ENCODE results near the gene IL10RB. TPM values are rescaled to one million over a fixed set of nuclear protein-coding genes. Genes with fewer than 3 reads are reported as not detected.
"Not testable (repeated sequence)": the region's sequence is repeated elsewhere in the genome, so short reads cannot be mapped to it uniquely, and the experiment has no call there.

IL10RB gene
- polyA plus RNA-seq, 3 donors: 24.2 to 27.6 (median 26.2) TPM

- DNase-seq: no peak
Measured at GRCh38 chr21:33296156-33296555, 30.0 kb downstream of the IL10RB start.

- DNase-seq: no peak
Measured at GRCh38 chr21:33299181-33299752, 33.1 kb downstream of the IL10RB start.

- peak; percentile 41 for DNase-seq
Measured at GRCh38 chr21:33300701-33301631, 34.8 kb downstream of the IL10RB start.

- no peak for DNase-seq
Measured at GRCh38 chr21:33301632-33302002, 35.5 kb downstream of the IL10RB start.

DNA sequence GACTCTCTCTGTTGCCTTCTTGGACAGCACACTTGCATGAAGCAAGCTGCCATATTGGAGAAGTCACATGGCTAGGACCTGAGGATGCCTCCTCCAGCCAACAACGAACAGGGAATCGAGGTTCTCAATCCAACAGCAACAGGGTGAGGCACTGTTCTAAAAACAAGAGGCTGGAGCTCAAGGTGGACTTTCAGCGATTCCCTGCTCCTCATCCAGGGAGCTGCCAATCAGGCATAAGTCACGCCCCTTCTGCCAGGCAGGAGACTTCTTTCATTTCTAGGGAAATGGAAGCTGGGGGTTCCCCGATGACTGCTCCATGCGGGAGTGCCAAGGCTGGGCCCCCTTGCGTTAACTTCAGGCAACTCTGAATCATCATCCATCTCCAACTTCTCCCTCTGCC lies 35.9 kb downstream of the IL10RB start:
- no peak for DNase-seq

- no peak for DNase-seq
Measured at GRCh38 chr21:33302796-33303195, 36.6 kb downstream of the IL10RB start.

DNA sequence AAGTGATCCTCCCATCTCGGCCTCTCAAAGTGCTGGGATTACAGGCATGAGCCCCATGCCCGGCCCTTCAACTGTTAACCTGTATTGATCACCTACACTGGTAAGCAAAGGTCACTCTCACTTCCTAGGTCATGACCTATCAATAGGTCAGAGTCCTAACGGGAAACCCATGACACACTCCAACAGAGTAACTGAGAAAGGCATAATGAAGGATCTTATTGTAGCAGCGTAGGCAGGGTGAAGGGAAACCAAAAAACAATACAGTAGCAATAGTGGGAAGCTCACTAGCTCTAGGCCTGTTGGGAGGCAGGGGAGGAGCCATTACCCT lies 39.1 kb downstream of the IL10RB start:
- no peak for DNase-seq

DNA sequence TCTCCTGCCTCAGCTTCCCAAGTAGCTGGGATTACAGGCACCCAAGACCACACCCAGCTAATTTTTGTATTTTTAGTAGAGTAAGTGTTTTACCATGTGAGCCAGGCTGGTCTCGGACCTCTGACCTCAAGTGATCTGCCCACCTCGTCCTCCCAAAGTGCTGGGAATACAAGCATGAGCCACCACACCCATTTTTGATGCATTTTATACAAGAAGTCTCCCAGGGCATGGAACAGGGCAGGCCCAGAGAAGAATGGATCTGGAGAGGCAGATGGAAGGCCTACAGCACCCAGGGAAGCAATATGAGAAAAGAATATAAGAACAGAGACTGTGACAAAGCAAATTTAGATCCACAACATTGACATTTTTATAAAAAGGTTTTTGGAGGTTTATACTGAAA lies 39.8 kb downstream of the IL10RB start:
- DNase-seq: no peak

DNA sequence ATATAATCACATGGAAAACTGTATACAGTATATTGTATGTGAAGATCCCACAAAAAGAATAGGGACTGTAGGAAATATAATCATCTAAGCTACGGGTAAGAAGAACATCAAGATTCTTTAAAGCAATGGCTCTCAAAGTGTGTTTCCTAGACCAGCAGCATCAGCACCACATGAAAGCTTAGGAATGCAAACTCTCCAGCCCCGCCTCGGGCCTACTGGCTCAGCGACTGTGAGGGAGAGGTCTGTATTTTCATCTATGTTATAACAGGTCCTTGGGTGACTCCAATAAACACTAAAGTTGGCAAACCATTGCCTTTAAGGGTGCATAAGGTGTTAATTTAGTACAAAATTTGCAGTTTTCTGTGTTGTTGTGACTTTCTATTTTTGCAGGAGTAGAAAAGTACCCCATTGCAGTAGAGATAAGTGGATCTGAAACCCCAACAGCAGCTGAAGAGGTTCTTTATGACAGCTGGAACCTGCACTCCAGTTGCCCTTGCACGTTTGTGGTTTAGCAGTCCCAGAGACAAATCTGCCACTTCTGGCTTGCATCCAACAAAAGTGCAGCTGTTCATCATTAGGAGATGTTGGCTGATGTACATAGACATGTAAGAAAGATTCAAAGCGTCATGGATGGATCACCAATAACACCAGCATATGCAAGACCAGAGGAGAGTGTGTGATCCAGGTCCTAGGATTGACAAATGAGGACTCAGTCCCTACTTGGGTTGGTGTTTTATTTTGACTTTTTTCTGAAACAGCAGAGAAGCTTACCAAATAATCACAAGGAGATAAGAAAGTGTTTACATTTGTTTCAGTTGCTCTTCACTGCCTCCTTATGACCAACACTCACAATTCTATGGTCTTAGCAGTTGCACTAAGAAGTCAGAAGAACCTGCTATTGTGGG lies 42.7 kb downstream of the IL10RB start:
- DNase-seq: no peak

DNA sequence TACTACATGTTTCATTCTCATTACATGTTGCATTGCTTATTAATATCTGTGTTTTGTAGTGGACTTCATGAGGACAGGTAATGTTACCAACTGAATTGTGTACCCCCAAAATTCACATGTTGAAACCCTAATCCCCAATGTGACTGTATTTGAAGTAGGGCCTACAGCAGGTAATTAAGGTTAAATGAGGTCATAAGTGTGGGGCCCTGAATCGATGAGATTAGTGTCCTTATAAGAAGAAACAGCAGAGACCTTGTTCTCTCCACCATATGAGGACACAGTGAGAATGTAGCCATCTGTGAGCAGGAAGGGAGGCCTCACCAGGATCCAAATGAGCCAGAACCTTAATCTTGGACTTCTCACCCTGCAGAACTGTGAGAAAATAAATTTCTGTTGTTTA lies 43.6 kb downstream of the IL10RB start:
- no peak for DNase-seq

GRCh38 chr21:33312121-33312520 lies 46.0 kb downstream of the IL10RB start:
- no peak for DNase-seq

GRCh38 chr21:33313183-33313582 lies 47.0 kb downstream of the IL10RB start:
- DNase-seq: no peak

DNA sequence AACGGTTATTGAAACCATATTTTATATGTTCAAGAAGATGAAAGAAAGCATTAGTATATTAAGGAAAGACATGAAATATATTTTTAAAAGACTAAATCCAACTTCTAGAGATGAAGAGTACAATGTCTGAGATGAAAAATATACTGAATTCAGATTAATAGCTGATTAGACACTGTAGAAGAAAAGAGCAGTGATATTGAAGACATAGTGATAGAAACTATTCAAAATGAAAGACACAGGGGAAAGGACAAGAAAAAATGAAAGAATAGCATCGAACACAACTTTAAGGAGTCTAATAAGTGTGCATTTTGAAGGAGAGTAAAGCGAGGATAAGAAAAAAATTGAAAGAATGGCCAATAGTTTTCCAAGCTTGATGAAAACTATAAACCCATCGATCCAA lies 47.4 kb downstream of the IL10RB start:
- DNase-seq: no peak

GRCh38 chr21:33314111-33314510 lies 47.9 kb downstream of the IL10RB start:
- no peak for DNase-seq

GRCh38 chr21:33315946-33316710 lies 50.0 kb downstream of the IL10RB start:
- DNase-seq: no peak

DNA sequence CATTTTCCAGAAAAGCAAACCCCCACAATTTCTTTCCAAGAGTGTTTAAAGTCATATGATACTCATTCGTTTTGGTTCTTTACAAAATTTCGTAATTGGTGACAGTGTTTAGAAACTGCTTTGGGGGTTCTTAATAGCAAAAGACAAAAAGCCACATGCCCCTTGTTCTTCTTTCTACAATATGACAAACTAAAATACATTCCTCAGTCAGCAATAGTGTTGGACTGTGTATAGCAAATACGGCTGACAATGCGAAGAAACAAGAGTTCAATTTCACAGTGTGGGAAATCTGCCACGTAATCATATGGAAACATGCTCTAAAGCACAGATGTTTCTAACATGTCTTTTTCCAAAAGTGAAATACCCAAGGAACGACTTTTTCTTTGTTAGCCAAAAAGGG lies 51.0 kb downstream of the IL10RB start:
- no peak for DNase-seq

DNA sequence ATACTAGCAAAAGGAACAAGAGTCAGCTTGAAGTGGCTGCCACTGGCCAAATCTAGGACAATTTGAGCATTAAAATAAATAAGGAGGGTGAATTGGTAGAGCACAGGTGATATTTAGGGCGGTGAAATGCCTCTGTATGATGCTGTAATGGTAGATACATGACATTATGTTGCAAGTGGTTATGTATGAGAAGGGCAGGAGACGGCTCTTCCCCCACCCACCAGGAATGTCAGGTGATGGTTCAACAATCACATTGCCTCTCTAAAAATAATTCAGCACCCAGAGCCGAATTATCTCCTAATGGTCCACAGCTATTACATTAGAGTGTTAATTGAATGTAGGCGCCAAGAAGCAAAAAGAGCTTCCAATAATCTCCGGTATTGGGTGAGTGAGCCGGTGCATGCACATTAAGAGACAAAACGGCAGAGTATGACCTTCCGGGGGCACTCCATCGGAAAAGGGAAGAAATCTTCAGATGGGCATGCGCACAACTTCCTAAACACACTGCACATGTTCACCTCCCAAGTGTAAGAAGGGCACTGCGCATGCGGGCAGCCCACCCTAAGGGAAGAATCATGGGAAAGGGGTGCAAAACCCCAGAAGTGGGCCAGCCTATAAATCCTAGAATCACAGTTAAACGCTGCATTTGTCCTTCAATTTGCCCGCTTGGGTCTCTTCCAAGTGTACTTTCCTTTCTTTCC lies 51.8 kb downstream of the IL10RB start:
- DNase-seq: no peak

DNA sequence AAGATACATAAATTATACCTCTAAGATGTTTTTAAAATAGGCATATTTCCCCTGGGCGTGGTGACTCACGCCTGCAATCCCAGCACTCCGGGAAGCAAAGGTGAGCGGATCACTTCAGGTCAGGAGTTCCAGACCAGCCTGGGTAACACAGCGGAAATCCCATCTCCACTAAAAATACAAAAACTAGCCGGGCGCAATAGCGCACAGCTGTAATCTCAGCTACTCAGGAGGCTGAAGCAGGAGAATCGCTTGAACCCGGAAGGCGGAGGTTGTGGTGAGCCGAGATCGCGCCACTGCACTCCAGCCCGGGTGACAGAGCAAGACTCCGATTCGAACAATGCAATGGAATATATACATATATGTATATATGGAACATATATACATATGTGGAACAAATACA lies 54.8 kb downstream of the IL10RB start:
- DNase-seq: not testable (repeated sequence)

DNA sequence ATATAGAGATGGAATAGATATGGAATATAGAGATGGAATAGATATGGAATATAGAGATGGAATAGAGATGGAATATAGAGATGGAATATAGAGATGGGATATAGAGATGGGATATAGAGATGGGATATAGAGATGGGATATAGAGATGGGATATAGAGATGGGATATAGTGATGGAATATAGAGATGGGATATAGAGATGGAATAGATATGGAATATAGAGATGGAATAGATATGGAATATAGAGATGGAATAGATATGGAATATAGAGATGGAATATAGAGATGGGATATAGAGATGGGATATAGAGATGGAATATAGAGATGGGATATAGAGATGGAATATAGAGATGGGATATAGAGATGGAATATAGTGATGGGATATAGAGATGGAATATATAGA lies 57.4 kb downstream of the IL10RB start:
- DNase-seq: not testable (repeated sequence)

DNA sequence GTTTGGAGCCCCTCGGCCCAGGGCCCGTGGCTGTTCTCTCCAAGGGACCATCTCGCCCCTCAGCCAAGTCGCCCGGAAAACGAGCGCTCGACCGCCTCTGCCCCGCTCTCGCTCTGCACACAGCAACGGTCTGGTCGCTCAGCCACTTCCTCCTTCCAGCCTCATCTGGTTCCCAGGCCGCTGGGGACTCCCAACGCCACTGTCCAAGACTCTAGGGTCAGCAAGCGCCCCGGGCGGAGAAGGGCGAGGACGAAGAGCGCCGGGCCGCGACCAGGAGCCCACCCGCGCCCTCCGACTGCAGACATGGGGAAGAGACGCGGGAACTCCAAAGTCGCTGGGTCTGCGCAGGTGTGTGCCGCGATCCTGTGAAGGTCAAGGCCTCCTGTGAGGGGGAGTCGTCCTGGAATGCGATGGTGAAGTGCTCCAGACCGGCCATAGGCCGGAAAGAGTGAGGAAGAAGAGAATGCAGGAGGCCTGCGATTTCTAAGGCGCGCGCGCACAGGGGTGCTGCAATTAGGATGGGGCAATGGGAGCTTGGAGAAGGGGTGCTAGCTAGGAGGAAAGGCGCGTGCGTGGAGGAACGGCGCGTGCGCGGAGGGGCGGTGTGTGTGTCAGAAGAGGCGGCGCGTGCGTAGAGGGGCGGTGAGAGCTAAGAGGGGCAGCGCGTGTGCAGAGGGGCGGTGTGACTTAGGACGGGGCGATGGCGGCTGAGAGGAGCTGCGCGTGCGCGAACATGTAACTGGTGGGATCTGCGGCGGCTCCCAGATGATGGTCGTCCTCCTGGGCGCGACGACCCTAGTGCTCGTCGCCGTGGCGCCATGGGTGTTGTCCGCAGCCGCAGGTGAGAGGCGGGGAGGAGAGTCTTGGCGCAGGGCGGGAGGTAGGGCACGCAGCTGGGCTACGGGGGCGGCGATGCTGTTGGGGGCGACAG lies 58.4 kb downstream of the IL10RB start, which contains the start of gene IFNAR1:
TSS of gene IFNAR1 (plus strand) at position 680 of the 931 bp plus-strand sequence. CDS start at position 766, 86 bp downstream.
- DNase-seq: peak; percentile 98
